Muscle layer of colon (tissue), 2 donors: ENCODE measurements around the gene CRX.

Source experiments
- H3K27ac ChIP-seq: one replicate; pipeline ENCODE4 v1.7.0; 2013; ENCODE audit warnings: low read depth, mild to moderate bottlenecking, low read length, moderate library complexity
- H3K27me3 ChIP-seq, 2 donors: one replicate each; pipeline ENCODE4 v1.7.0; 2013; ENCODE audit warnings: low read length in 2 of 2, mild to moderate bottlenecking in 2 of 2; ENCODE audit not compliant: insufficient read depth in 2 of 2, control insufficient read depth in 1 of 2
- H3K36me3 ChIP-seq: one replicate; pipeline ENCODE4 v1.7.0; 2013; ENCODE audit warnings: mild to moderate bottlenecking, low read length; ENCODE audit not compliant: insufficient read depth
- H3K4me1 ChIP-seq: one replicate; pipeline ENCODE4 v1.7.0; 2013; ENCODE audit warnings: mild to moderate bottlenecking, low read length; ENCODE audit not compliant: insufficient read depth
- H3K4me3 ChIP-seq, 2 donors: one replicate each; pipeline ENCODE4 v1.7.0; 2013; ENCODE audit warnings: low read length in 2 of 2, low read depth in 1 of 2, mild to moderate bottlenecking in 1 of 2, moderate library complexity in 1 of 2
- H3K9ac ChIP-seq: one replicate; pipeline ENCODE4 v1.7.0; 2013; ENCODE audit warnings: low read length
- H3K9me3 ChIP-seq: one replicate; pipeline ENCODE4 v1.7.0; 2013; ENCODE audit warnings: mild to moderate bottlenecking, low read length
- donor health status: abdominal sarcoma.
- donor health status: Adenocarcinoma of cecum.

The CRX gene

DNA sequence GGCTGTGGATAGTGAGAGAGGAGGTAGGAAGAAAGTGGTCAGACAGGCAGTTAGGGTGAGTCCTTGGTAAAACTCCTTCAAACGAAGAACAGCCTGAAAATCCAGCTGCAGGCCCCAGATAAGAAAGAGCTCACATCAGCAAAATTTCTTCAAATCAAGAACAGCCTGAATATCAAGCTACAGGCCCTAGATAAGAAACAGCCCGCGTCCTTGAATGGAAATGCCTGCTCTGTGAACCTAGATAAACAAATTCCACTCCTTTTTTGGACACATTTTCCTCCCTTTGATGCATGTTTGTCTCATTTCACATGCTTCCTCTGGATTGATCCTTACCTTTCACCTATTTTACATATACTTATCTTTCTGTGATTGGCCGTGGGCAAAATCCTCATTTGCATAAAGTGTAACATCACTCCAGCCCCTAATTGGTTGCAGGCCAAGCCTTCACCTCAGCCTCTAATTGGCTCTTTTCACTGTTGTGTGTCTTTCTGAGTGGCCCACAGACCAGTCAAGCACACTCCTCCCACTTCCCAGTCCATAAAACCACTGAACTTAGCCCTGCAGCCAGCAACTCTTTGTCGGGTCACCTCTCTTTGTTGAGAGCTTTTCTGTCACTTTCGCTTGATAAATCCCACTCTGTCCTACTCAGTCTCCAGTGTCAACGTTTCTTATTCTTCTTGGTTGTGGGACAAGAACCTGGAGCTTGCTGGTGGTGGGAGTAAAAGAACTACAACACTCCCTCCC is 70.4 kb downstream of the CRX start:
- Histone ChIP-seq H3K36me3 (no peaks in the 10 kb centered on the region), H3K9me3 (peaks cover 3% of the 10 kb centered on the region), H3K4me3 (no peak overlapping the region), H3K27me3 (no peaks in the 10 kb centered on the region), H3K4me1 (no peaks in the 10 kb centered on the region), H3K27ac (no peak overlapping the region), H3K9ac (no peak overlapping the region)
